ENCODE measurements around the gene ARHGAP30. TPM values are rescaled to one million over a fixed set of nuclear protein-coding genes. Genes with fewer than 3 reads are reported as not detected.

Gene ARHGAP30
- total and polyA plus RNA-seq, 4 experiments from 2014 or later, result 63.4 to 226 (median 218) TPM

- peak within 1 kb of the TSS; percentile 55 for H3K27ac ChIP-seq (ENCODE audit: low read depth, low read length)
- peaks cover 12 to 27% (median 20%) of the 10 kb centered on the region in 4 donors for H3K4me1 Mint-ChIP-seq
- peak within 1 kb of the TSS; percentile 81 to 94 (median 88) for H3K4me3 Mint-ChIP-seq
- ChIA-PET CTCF (ENCODE audit: partially characterized antibody) (interaction anchor here (0.6 to 9.8 kb wide), 38 partner anchors 10 to 322 kb away, joined by 3 to 175 read pairs (median 5); partner anchors contain the start of genes ARHGAP30, F11R, NECTIN4 and NIT1), POLR2A (ENCODE audit: partially characterized antibody) (interaction anchor here (0.6 to 7.0 kb wide), 28 partner anchors 10 to 887 kb away, joined by 3 to 128 read pairs (median 6); partner anchors contain the start of genes ARHGAP30, DEDD, F11R and NIT1)
- peaks cover 13 to 38% of the 10 kb centered on the region in 2 donors for H3K36me3 Mint-ChIP-seq
- peak within 1 kb of the TSS; percentile 54 to 72 for H3K4me3 ChIP-seq (ENCODE audit: low read length in 2 of 2)
- no peaks in the 10 kb centered on the region for H3K27me3 ChIP-seq (ENCODE audit: insufficient read depth, low read length)
- peaks cover 0 to 19% (median 3%) of the 10 kb centered on the region in 8 donors for H3K9me3 Mint-ChIP-seq
- H3K4me1 ChIP-seq (ENCODE audit: insufficient read depth, low read length), result peaks cover 22% of the 10 kb centered on the region
- peaks cover 21% of the 10 kb centered on the region for H3K36me3 ChIP-seq (ENCODE audit: insufficient read depth, low read length)
- no peaks in the 10 kb centered on the region for H3K9me3 ChIP-seq (ENCODE audit: control insufficient read depth in 1 of 2, low read length in 2 of 2)
- peak within 1 kb of the TSS; percentile 75 to 100 (median 98) for H3K27ac Mint-ChIP-seq
- DNase-seq, result peak; percentile 63 to 81 (median 69)
- H3K27me3 Mint-ChIP-seq, result peaks cover 0 to 2% of the 10 kb centered on the region in 2 donors
- intact Hi-C loops (cut with micrococcal nuclease), result loop anchor here (5.0 kb wide), 2 partner anchors 261 to 371 kb away; no protein-coding TSS in a partner anchor
These were observed 28.7 kb upstream of the ARHGAP30 start, which contains the start of gene KLHDC9 for GRCh38 chr1:161098210-161099068. Gene KLHDC9, plus strand, starts transcription at chr1:161098361. Its CDS starts 175 bp downstream, at chr1:161098536.

- DNase-seq, result no peak
- Histone ChIP-seq H3K36me3 (ENCODE audit: insufficient read depth, low read length) (peaks cover 11% of the 10 kb centered on the region), H3K9me3 (ENCODE audit: control insufficient read depth in 1 of 2, low read length in 2 of 2) (no peaks in the 10 kb centered on the region), H3K4me3 (ENCODE audit: low read length in 2 of 2) (no peak overlapping the region), H3K27me3 (ENCODE audit: insufficient read depth, low read length) (no peaks in the 10 kb centered on the region), H3K27ac (ENCODE audit: low read depth, low read length) (no peak overlapping the region), H3K4me1 (ENCODE audit: insufficient read depth, low read length) (peaks cover 22% of the 10 kb centered on the region)
- Mint-ChIP-seq H3K36me3 (peaks cover 9 to 31% of the 10 kb centered on the region in 2 donors), H3K4me3 (peak overlapping the region in 4 of 8 donors; percentile 12 to 52 (median 49)), H3K27ac (peak overlapping the region; percentile 35 to 100 (median 97)), H3K27me3 (peaks cover 0 to 2% of the 10 kb centered on the region in 2 donors), H3K4me1 (peaks cover 12 to 27% (median 20%) of the 10 kb centered on the region in 4 donors), H3K9me3 (peaks cover 0 to 19% (median 3%) of the 10 kb centered on the region in 8 donors)
- POLR2A ChIA-PET (ENCODE audit: partially characterized antibody), result interaction anchor here (1.2 to 7.0 kb wide), 14 partner anchors 10 to 259 kb away, joined by 4 to 128 read pairs (median 11); partner anchors contain the start of genes ARHGAP30, DEDD, F11R and NIT1
- intact Hi-C loops (cut with micrococcal nuclease), result loop anchor here (5.0 kb wide), 2 partner anchors 259 to 369 kb away; no protein-coding TSS in a partner anchor
- CTCF ChIA-PET (ENCODE audit: partially characterized antibody), result interaction anchor here (0.8 to 9.8 kb wide), 17 partner anchors 9 to 319 kb away, joined by 3 to 175 read pairs (median 13); partner anchors contain the start of genes ARHGAP30, F11R, NECTIN4 and TSTD1
These were observed 26.8 kb upstream of the ARHGAP30 start for GRCh38 chr1:161096530-161096929.

- Mint-ChIP-seq H3K36me3 (peaks cover 9 to 27% of the 10 kb centered on the region in 2 donors), H3K9me3 (peaks cover 0 to 19% (median 3%) of the 10 kb centered on the region in 8 donors), H3K27me3 (peaks cover 0 to 2% of the 10 kb centered on the region in 2 donors), H3K4me1 (peaks cover 12 to 27% (median 20%) of the 10 kb centered on the region in 4 donors), H3K4me3 (no peak overlapping the region), H3K27ac (peak overlapping the region in 5 of 7 donors; percentile 35 to 99 (median 85))
- no peak for DNase-seq
- no peaks in the 10 kb centered on the region for H3K27me3 ChIP-seq (ENCODE audit: insufficient read depth, low read length)
- POLR2A ChIA-PET (ENCODE audit: partially characterized antibody), result interaction anchor here (1.6 to 7.0 kb wide), 6 partner anchors 9 to 75 kb away, joined by 4 to 128 read pairs (median 48); partner anchors contain the start of genes ARHGAP30, F11R, NIT1 and PFDN2
- intact Hi-C loops (cut with micrococcal nuclease), result loop anchor here (5.0 kb wide), 2 partner anchors 259 to 369 kb away; no protein-coding TSS in a partner anchor
- H3K9me3 ChIP-seq (ENCODE audit: control insufficient read depth in 1 of 2, low read length in 2 of 2), result no peaks in the 10 kb centered on the region
- H3K27ac ChIP-seq (ENCODE audit: low read depth, low read length), result no peak overlapping the region
- H3K36me3 ChIP-seq (ENCODE audit: insufficient read depth, low read length), result peaks cover 9% of the 10 kb centered on the region
- CTCF ChIA-PET (ENCODE audit: partially characterized antibody), result interaction anchor here (1.6 to 9.8 kb wide), 8 partner anchors 20 to 106 kb away, joined by 4 to 175 read pairs (median 34); partner anchors contain the start of genes ARHGAP30, F11R and TSTD1
- H3K4me1 ChIP-seq (ENCODE audit: insufficient read depth, low read length), result peaks cover 22% of the 10 kb centered on the region
- H3K4me3 ChIP-seq (ENCODE audit: low read length in 2 of 2), result no peak overlapping the region
These were observed 26.3 kb upstream of the ARHGAP30 start for GRCh38 chr1:161096015-161096414.

- DNase-seq, result no peak
- Histone ChIP-seq H3K4me1 (ENCODE audit: insufficient read depth, low read length) (peaks cover 22% of the 10 kb centered on the region), H3K4me3 (ENCODE audit: low read length in 2 of 2) (no peak overlapping the region), H3K27me3 (ENCODE audit: insufficient read depth, low read length) (no peaks in the 10 kb centered on the region), H3K36me3 (ENCODE audit: insufficient read depth, low read length) (peaks cover 4% of the 10 kb centered on the region), H3K9me3 (ENCODE audit: control insufficient read depth in 1 of 2, low read length in 2 of 2) (no peaks in the 10 kb centered on the region), H3K27ac (ENCODE audit: low read depth, low read length) (no peak overlapping the region)
- Mint-ChIP-seq H3K4me1 (peaks cover 12 to 27% (median 21%) of the 10 kb centered on the region in 4 donors), H3K27me3 (peaks cover 0 to 2% of the 10 kb centered on the region in 2 donors), H3K27ac (peak overlapping the region in 4 of 7 donors; percentile 55 to 99 (median 68)), H3K9me3 (peaks cover 0 to 19% (median 3%) of the 10 kb centered on the region in 8 donors), H3K4me3 (no peak overlapping the region), H3K36me3 (peaks cover 9 to 20% of the 10 kb centered on the region in 2 donors)
- POLR2A ChIA-PET (ENCODE audit: partially characterized antibody), result interaction anchor here (1.0 to 7.0 kb wide), 3 partner anchors 26 to 57 kb away, joined by 3 to 128 read pairs (median 122); partner anchors contain the start of genes ARHGAP30 and USF1
- intact Hi-C loops (cut with micrococcal nuclease), result loop anchor here (5.0 kb wide), 2 partner anchors 258 to 368 kb away; no protein-coding TSS in a partner anchor
- CTCF ChIA-PET (ENCODE audit: partially characterized antibody), result interaction anchor here (0.9 to 9.8 kb wide), 7 partner anchors 22 to 105 kb away, joined by 3 to 175 read pairs (median 47); partner anchors contain the start of genes ARHGAP30, F11R and TSTD1
These were observed 25.5 kb upstream of the ARHGAP30 start for GRCh38 chr1:161095230-161095629.

GRCh38 chr1:161094481-161094880 lies 24.8 kb upstream of the ARHGAP30 start:
- POLR2A ChIA-PET (ENCODE audit: partially characterized antibody), result interaction anchor here (0.6 to 7.0 kb wide), 3 partner anchors 48 to 90 kb away, joined by 3 to 128 read pairs (median 3); partner anchors contain the start of gene USF1
- no peak overlapping the region for H3K27ac ChIP-seq (ENCODE audit: low read depth, low read length)
- no peaks in the 10 kb centered on the region for H3K9me3 ChIP-seq (ENCODE audit: control insufficient read depth in 1 of 2, low read length in 2 of 2)
- CTCF ChIA-PET (ENCODE audit: partially characterized antibody), result interaction anchor here (0.9 to 9.8 kb wide), 6 partner anchors 23 to 97 kb away, joined by 3 to 175 read pairs (median 56); partner anchors contain the start of genes ARHGAP30, F11R and TSTD1
- H3K4me3 Mint-ChIP-seq, result no peak overlapping the region
- H3K4me3 ChIP-seq (ENCODE audit: low read length in 2 of 2), result no peak overlapping the region
- no peaks in the 10 kb centered on the region for H3K36me3 ChIP-seq (ENCODE audit: insufficient read depth, low read length)
- H3K9me3 Mint-ChIP-seq, result peaks cover 0 to 19% (median 3%) of the 10 kb centered on the region in 8 donors
- H3K27me3 ChIP-seq (ENCODE audit: insufficient read depth, low read length), result no peaks in the 10 kb centered on the region
- peak overlapping the region in 3 of 7 donors; percentile 50 to 99 (median 55) for H3K27ac Mint-ChIP-seq
- H3K36me3 Mint-ChIP-seq, result peaks cover 4 to 13% of the 10 kb centered on the region in 2 donors
- DNase-seq, result no peak
- peaks cover 0 to 2% of the 10 kb centered on the region in 2 donors for H3K27me3 Mint-ChIP-seq
- peaks cover 22% of the 10 kb centered on the region for H3K4me1 ChIP-seq (ENCODE audit: insufficient read depth, low read length)
- intact Hi-C loops (cut with micrococcal nuclease), result no loop called here
- peaks cover 12 to 27% (median 21%) of the 10 kb centered on the region in 4 donors for H3K4me1 Mint-ChIP-seq

GRCh38 chr1:161092621-161093028 lies 22.9 kb upstream of the ARHGAP30 start:
- no peak overlapping the region for H3K4me3 ChIP-seq (ENCODE audit: low read length in 2 of 2)
- Mint-ChIP-seq H3K27ac (peak overlapping the region in 1 of 7 donors; percentile 16), H3K27me3 (peaks cover 0 to 2% of the 10 kb centered on the region in 2 donors), H3K9me3 (peaks cover 0 to 11% (median 2%) of the 10 kb centered on the region in 8 donors), H3K36me3 (peaks cover 3% of the 10 kb centered on the region in 2 donors), H3K4me3 (no peak overlapping the region), H3K4me1 (peaks cover 7 to 14% (median 11%) of the 10 kb centered on the region in 4 donors)
- POLR2A ChIA-PET (ENCODE audit: partially characterized antibody), result interaction anchor here (1.2 to 1.7 kb wide), 2 partner anchors 24 to 47 kb away, joined by 3 to 4 read pairs; partner anchors contain the start of gene USF1
- H3K9me3 ChIP-seq (ENCODE audit: control insufficient read depth in 1 of 2, low read length in 2 of 2), result no peaks in the 10 kb centered on the region
- H3K36me3 ChIP-seq (ENCODE audit: insufficient read depth, low read length), result no peaks in the 10 kb centered on the region
- H3K27me3 ChIP-seq (ENCODE audit: insufficient read depth, low read length), result no peaks in the 10 kb centered on the region
- H3K27ac ChIP-seq (ENCODE audit: low read depth, low read length), result no peak overlapping the region
- intact Hi-C loops (cut with micrococcal nuclease), result no loop called here
- peaks cover 9% of the 10 kb centered on the region for H3K4me1 ChIP-seq (ENCODE audit: insufficient read depth, low read length)
- CTCF ChIA-PET (ENCODE audit: partially characterized antibody), result interaction anchor here (0.6 to 9.8 kb wide), 6 partner anchors 8 to 127 kb away, joined by 3 to 175 read pairs (median 4); partner anchors contain the start of gene ARHGAP30
- DNase-seq, result no peak

All from CD4-positive, alpha-beta memory T cell (primary cell).